Measurements from ENCODE around the gene WDR87. TPM values are rescaled to one million over a fixed set of nuclear protein-coding genes. Genes with fewer than 3 reads are reported as not detected.
A peak's percentile ranks its signal among the peaks of the same experiment; 100 is the strongest.

WDR87 gene
- total and polyA plus RNA-seq, 2 of the 4 experiments (the other 2 are of a cell fraction) = not detected

DNA sequence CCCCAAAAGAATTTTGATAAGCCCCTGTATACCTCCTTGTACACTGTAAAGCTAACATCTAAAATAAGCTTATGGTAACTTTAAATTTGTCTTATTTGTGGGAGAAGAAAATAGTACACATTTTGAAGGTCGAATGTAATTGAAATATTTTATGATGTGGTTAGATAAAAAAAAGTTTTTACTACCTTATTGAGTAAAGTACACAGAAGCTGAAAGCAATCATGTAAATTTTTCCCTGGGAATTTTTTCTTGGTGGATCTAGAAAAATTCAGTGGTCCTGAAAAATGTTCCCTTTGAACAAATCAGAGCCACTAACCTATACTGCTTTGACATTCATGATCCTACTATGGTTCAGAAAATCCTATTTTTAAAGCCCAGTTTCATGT lies 47.5 kb upstream of the WDR87 start:
- H3K23ac ChIP-seq (ENCODE audit: low read depth, low read length) = 0 out of 2 replicates have a peak overlapping the region, but pooled peaks have one; percentile 11
- H3K9me1 ChIP-seq (ENCODE audit: insufficient read depth, low read length) = peaks cover 4% of the 10 kb centered on the region; the same call in 1 of the 2 replicates
- H2BK5ac ChIP-seq (ENCODE audit: low read depth, low read length, poor library complexity, severe bottlenecking) = no peak overlapping the region
- WGBS, 2 experiments (ENCODE audit: extremely low coverage in 2 of 2, insufficient read length in 1 of 2) = 100% methylated on average over 1 of the region's 1 CpG; no CpG with 5 or more reads in 1 of the 2 experiments
- H4K5ac ChIP-seq (ENCODE audit: low read depth, low read length) = no peak overlapping the region
- in situ Hi-C loops (cut with MboI; ENCODE audit: low sequenced_read_pairs) = no loop called here
- ChIA-PET CTCF (interaction anchor here (0.6 to 1.1 kb wide), 2 partner anchors 22 to 102 kb away, joined by 3 to 6 read pairs; no protein-coding TSS in a partner anchor), POLR2A (ENCODE audit: unreplicated experiment) (no interaction called here)
- no peak overlapping the region for H3K9ac ChIP-seq (ENCODE audit: low read depth, low read length)
- H3K36me3 ChIP-seq (ENCODE audit: control insufficient read depth, insufficient read depth, low read length) = no peaks in the 10 kb centered on the region
- no peak overlapping the region for H3K56ac ChIP-seq (ENCODE audit: extremely low read depth, insufficient read depth, low read length)
- H2BK120ac ChIP-seq (ENCODE audit: low read depth, low read length) = no peak overlapping the region
- no peak for ATAC-seq (ENCODE audit: low read depth)
- no peak overlapping the region for H2AFZ ChIP-seq (replicated peaks; ENCODE audit: low read length, poor library complexity)
- no TSS peak for BruUV-seq (replicated peaks)
- intact Hi-C loops (cut with micrococcal nuclease) = no loop called here
- no peak for TF ChIP-seq NFE2L2 (IDR thresholded peaks at IDR 0.05; ENCODE audit: low read depth, low read length)
- TF ChIP-seq CTCF (conservative IDR thresholded peaks at IDR 0.05; ENCODE audit: low read depth, low read length) = no peak
- no peak for TF ChIP-seq MAFK (IDR thresholded peaks at IDR 0.05; ENCODE audit: low read depth, low read length)
- no peak for TF ChIP-seq RAD21 (IDR thresholded peaks at IDR 0.05; ENCODE audit: low read length)
- no peak for TF ChIP-seq RCOR1 (IDR thresholded peaks at IDR 0.05; ENCODE audit: insufficient replicate concordance, low read length)
- TF ChIP-seq CEBPB (IDR thresholded peaks at IDR 0.05; ENCODE audit: low read depth, low read length) = no peak
- TF ChIP-seq RFX5 (IDR thresholded peaks at IDR 0.05; ENCODE audit: low read depth, low read length) = no peak
- no peak for TF ChIP-seq FOS (IDR thresholded peaks at IDR 0.05; ENCODE audit: low read depth, low read length)
- TF ChIP-seq SMC3 (IDR thresholded peaks at IDR 0.05; ENCODE audit: low read depth, low read length) = no peak
- no peak for TF ChIP-seq USF2 (IDR thresholded peaks at IDR 0.05; ENCODE audit: low read depth, low read length)
- no peak for TF ChIP-seq BHLHE40 (IDR thresholded peaks at IDR 0.05; ENCODE audit: low read depth, low read length)
- no peak for TF ChIP-seq MXI1 (IDR thresholded peaks at IDR 0.05; ENCODE audit: borderline replicate concordance, low read depth, low read length)
- no peak for TF ChIP-seq POLR2A (IDR thresholded peaks at IDR 0.05; ENCODE audit: low read depth, low read length)
- no peak for TF ChIP-seq MAZ (IDR thresholded peaks at IDR 0.05; ENCODE audit: borderline replicate concordance, low read depth, low read length)
- TF ChIP-seq, protein P1, sequence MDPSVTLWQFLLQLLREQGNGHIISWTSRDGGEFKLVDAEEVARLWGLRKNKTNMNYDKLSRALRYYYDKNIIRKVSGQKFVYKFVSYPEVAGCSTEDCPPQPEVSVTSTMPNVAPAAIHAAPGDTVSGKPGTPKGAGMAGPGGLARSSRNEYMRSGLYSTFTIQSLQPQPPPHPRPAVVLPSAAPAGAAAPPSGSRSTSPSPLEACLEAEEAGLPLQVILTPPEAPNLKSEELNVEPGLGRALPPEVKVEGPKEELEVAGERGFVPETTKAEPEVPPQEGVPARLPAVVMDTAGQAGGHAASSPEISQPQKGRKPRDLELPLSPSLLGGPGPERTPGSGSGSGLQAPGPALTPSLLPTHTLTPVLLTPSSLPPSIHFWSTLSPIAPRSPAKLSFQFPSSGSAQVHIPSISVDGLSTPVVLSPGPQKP (IDR thresholded peaks at IDR 0.05; ENCODE audit: borderline replicate concordance, low read depth, low read length) = no peak
- TF ChIP-seq CHD1 (IDR thresholded peaks at IDR 0.05; ENCODE audit: low read depth, low read length) = no peak
- H2AK5ac ChIP-seq (ENCODE audit: low read depth, low read length) = no peak overlapping the region
- dilution Hi-C loops (cut with HindIII; ENCODE audit: low sequenced_read_pairs, unreplicated experiment) = no loop called here
- peak overlapping the region; percentile 68; the same call in 1 of the 2 replicates for H3K14ac ChIP-seq (replicated peaks; ENCODE audit: low read depth, low read length)
- H3K4me3 ChIP-seq (ENCODE audit: insufficient read depth, low read depth, low read length) = no peak overlapping the region
- peaks cover 3% of the 10 kb centered on the region; the same call in 1 of the 2 replicates for H4K20me1 ChIP-seq (ENCODE audit: insufficient read depth, low read length)
- no peak overlapping the region for H2BK20ac ChIP-seq (ENCODE audit: low read depth, low read length)
- peaks cover 34 to 77% of the 10 kb centered on the region in 2 experiments for H3K79me1 ChIP-seq (ENCODE audit: low read depth in 1 of 2, low read length in 2 of 2)
- no peak for DNase-seq
- H2AK9ac ChIP-seq (replicated peaks; ENCODE audit: low read depth, low read length, poor library complexity) = no peak overlapping the region
- H3K18ac ChIP-seq (ENCODE audit: low read depth, low read length) = no peak overlapping the region
- peaks cover 5% of the 10 kb centered on the region for H3K4me1 ChIP-seq (ENCODE audit: control insufficient read depth, insufficient read depth, low read length)
- no peaks in the 10 kb centered on the region for H3K9me3 ChIP-seq (ENCODE audit: control insufficient read depth, insufficient read depth, low read length)
- no peak overlapping the region for H3K4ac ChIP-seq (ENCODE audit: low read depth, low read length)
- no peaks in the 10 kb centered on the region for H3K27me3 ChIP-seq (ENCODE audit: control insufficient read depth, insufficient read depth, low read length)
- no peak overlapping the region for H3K4me2 ChIP-seq (ENCODE audit: low read depth, low read length)
- no peak overlapping the region for H3K27ac ChIP-seq (ENCODE audit: insufficient read depth, low read length)
- no peak overlapping the region for H2BK15ac ChIP-seq (ENCODE audit: low read depth, low read length)
- peak overlapping the region in 1 of 2 experiments; percentile 7; a peak in 1 of 4 replicates for H4K8ac ChIP-seq (ENCODE audit: low read depth in 2 of 2, low read length in 2 of 2)
- no peak overlapping the region for H4K91ac ChIP-seq (ENCODE audit: insufficient read depth, low read depth, low read length)

Data from IMR-90 (cell line).